Left lobe of liver (tissue), 2 donors: Measurements from ENCODE around the gene KCTD10. TPM values are rescaled to one million over a fixed set of nuclear protein-coding genes. Genes with fewer than 3 reads are reported as not detected.

Experiments
- ATAC-seq: fragments of 200-7000 bp; cut with Tn5 transposase; one replicate; pipeline ENCODE4 v1.9.1; 2020; ENCODE audit warnings: mild to moderate bottlenecking, moderate library complexity
- DNase-seq: peaks from one replicate; pipeline ENCODE4 v3.0.0-alpha.2; 2020; ENCODE audit warnings: low spot score
- total RNA-seq: library from RNA; stranded (reverse); gene quantifications from one replicate; pipeline ENCODE4 v1.2.1, GENCODE V29; 2021
- donor health status: DM: no; HTN: no; CAD: no; lungs with moderate emphysema.
- donor health status: DM: no; HTN: yes; CAD: no.

KCTD10 gene, protein sequence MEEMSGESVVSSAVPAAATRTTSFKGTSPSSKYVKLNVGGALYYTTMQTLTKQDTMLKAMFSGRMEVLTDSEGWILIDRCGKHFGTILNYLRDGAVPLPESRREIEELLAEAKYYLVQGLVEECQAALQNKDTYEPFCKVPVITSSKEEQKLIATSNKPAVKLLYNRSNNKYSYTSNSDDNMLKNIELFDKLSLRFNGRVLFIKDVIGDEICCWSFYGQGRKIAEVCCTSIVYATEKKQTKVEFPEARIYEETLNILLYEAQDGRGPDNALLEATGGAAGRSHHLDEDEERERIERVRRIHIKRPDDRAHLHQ
- 7.0 TPM for total RNA-seq

DNA sequence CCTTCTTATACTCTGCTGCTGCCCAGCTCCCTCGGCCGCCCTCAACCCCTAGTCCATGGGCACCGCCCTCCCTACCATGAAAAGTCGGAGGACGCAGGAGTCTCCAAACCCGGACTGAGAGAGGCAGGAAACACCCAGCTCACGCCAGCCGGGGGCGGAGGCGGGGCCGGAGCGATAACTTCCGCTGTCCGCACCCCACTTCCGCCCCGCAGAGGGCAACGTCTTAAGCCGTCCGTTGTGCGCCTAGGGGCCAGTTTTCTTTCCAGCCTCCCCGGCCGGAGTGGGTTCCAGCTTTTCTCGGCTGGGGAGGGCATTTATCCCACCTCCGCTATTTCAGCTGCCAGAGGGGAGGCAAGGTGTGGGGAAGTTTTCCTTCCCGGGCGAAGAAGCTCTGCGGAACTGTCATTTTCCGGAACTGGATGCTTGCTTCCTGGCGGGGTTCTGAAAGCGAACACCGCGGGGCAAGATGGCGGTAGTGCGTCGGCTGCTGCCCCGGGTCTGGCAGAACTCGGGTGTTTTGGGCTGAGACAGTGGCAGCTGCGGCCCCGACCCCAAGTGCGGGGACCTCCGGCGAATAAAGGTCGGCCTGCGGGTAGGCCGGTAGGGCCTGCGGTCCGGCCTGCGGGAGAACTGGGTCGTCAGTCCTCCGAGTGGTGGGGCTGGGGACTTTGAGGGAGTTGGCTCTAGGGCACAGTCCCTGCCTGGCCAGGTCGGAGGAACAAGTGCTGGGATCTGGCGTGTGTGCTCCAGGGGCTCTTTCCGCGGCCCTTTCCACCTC lies at the start of gene KCTD10, which contains the start of gene UBE3B:
Gene KCTD10 (minus strand): TSS at position 116 of the 778 bp plus-strand sequence. CDS start 38 bp downstream, at position 78.
Gene UBE3B (plus strand): TSS at position 450 of the 778 bp plus-strand sequence. CDS start 5,918 bp downstream, outside the sequence.
- DNase-seq (peak; percentile 88), ATAC-seq (peak; percentile 99)

DNA sequence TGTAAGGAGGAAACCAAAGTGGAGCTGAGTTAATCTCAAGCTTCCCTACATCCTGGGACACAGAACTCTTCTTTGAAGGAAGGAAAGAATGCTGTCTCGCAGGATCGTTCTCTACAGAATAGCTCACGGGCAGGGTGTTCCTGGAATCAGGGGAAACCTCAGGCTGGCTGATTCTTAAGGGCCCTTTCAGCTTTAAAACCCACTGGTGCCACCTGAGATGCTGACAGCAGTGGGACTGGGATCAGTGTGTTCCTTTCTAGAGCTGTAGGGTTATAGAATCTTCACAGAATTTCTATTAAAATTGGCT lies 48.1 kb upstream of the KCTD10 start:
- DNase-seq = no peak
- ATAC-seq = no peak

DNA sequence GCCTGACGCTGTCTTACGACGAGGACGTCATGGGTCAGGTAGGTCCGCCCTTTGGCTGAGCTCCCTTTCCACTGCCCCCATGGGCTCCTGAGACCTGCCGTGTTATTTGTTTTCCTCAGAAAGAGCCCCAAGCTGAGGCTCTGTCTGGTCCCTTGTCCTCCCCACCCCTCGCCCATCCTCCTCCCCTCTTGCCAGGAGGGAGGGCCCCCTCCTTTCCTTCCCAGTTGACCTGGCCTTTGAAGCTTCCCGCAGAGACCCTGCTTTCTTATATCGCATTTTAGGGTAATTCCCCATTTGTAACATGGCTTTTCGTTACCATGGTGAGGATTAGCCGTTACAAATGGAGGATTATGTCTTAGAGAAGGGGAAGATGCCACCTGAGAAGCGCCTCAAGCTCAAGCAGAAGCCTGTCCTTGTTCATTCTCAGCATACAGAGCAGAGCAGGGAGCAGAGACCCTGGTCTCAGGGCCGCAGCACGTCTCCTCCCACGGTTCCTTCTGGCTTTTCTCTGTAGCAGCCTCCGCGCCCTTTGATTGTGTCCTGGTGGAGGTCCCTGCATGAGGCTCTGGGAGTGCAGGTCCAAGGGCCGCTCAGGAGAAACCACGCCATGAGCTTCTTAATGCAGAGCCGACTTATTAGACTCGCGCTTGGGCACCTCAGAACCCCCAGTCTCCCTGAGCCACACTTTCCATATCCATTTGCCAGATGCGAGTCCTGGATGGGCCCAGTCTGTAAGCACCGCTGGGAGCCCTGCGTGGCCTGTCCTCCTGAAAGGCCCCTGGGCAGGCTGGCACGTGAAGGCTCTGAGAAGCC lies 47.6 kb upstream of the KCTD10 start:
- DNase-seq (no peak), ATAC-seq (no peak)

DNA sequence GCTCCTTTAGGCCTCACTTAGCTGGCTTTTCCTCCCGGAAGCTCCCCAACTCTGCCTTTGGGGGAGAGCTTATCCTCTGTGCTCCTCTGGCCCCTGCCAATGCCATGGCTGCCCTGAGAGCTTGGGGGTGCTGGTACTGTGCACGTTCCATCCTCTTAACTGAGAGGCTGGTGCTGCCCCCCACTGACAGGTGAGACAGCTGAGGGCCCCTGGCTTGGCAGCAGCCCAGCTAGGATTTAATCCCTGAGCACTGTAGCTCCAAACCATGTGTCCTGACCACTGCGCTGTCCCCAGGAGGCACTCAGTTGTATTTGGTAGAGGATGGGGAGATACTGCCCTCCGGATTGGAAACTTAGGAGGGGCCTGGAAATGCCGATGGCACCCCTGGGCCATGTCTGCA lies 46.4 kb upstream of the KCTD10 start:
- DNase-seq = no peak
- no peak for ATAC-seq

DNA sequence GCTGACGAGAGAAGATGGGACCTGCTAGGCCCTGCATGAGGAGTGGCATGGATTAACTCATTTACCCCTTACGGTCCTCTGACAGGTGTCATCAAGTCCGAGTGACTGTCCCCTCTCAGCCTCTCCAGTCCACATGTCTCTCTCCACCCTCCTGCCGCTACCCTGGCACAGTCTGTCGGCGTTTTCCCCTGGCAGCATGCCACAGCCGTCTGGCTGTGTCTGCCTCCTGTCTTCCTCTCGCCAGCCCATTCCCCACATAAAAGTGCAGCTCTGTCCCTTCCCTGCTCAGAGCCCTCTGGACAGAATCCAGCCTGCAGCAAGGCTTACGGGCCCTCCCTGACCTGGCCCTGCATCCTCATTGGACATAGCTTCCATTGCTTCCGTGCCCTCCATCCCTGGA lies 46.0 kb upstream of the KCTD10 start:
- ATAC-seq = no peak

DNA sequence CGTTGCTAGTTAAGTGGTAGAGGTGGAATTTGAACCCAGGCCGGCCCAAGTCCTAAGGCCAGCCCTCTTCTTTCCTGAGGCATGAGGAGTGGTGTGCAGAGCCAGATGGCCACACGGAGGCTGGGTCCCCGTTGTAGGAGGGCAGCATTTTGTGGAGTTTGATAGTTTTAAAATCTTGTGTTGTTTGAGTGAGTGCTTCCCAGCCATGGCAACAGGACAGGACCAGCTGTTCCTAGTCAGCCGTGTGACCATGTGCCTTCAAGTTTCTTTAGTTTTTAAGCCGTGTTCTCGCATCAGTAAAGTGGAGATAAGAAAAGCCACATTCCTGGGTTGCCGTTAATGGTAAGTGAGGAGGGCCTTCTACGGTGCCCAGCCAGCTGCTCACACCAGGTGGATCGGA lies 44.7 kb upstream of the KCTD10 start:
- ATAC-seq (no peak), DNase-seq (no peak)

More for the DNA sequence above, 46.0 kb upstream of the KCTD10 start:
- DNase-seq = no peak

DNA sequence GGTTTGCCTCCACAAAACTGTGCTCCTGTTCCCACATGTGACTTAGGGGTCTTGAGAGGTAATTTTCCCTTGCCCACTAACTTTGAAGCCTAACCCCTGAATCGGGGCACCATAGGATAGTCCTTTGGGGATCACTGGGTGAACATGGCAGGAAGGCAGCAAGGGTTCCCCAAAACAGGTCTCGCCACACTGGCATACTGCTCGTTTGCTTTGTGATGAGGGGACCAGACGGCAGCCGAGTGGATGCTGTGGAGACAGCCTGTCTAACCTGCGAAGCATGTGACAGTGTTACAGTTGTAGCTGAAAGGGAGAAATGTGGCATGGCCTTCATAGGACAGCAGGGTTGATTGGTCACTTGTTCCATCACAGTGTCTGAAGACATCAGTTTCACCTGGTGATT lies 42.7 kb upstream of the KCTD10 start:
- DNase-seq = no peak
- no peak for ATAC-seq

DNA sequence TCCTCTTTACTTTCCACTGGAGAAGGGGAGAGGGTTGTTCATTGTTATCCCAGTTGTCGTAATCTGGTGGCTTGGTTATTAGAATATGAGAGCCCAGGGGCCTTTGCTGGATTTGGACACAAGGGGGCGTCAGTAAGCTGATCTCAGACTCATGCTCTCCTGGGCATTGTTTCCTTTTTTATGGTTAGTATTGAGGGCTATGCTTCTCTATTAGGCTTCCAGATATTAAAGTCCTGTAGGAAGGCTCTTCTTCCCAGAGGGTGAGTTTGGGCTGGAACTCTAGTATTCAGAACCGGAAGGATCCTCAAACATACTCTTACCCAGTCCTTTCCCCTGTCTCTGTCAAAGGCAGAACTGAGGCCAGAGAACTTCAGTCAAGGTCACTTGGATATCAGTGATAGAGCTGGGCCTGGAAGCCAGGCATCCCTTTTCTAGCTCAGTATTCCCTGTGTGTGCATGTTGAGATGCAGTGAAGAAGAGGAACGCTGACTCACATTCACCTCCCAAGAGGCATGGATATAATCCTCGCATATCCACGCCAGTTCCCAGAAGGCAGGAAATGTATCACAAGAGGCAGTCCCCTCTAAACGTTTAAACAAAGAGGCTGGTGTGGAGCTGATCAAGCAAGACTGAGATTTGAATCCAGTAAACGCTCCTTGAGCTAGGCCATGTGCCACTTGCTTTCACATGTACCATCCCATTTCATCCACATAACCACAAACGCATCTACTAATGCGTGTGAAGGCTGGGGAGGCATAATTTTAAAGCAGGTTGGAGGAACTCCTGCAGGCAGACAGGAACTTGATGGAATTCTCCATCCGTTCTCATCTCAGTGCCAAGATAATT lies 41.9 kb upstream of the KCTD10 start:
- ATAC-seq = peak; percentile 93
- peak; percentile 59 for DNase-seq

DNA sequence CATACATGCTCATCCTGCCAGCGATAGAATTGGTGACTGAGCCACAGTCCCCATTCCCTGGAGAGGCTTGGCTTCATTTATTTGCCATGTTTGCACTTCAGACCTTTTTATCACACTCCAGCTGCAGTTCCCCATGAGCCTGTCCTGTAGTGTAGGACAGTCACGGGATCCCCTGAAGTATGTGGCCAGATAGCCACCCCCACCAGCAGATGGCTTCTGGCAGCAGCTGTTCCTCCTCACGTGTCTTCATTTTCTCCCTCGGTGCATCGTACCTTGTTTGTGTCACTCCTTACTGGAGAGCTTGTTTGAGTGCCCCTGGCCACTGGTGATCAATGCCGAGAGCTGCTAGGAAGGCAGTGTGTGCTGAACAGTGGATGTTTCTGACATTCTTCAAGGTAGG lies 40.5 kb upstream of the KCTD10 start:
- DNase-seq (no peak), ATAC-seq (no peak)

DNA sequence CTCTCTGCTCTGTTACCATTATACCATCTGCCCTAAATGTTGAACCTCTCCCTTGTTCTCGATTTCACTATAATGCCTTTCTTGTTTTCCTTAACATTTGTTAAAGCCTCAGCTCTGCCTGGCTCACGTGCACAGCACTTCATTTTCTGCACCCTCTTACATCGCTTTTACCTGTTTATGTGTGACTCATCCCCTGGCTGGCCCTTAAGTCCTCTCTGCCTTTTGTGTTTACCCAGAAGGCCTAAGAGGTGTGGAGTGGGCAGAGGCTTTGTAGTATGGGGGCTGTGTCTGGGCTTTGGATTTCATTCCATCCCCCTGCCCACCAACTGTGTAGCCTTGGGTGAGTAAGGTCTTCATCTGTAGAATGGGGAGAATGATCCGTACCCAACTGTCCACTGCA lies 36.9 kb upstream of the KCTD10 start:
- no peak for DNase-seq
- no peak for ATAC-seq

DNA sequence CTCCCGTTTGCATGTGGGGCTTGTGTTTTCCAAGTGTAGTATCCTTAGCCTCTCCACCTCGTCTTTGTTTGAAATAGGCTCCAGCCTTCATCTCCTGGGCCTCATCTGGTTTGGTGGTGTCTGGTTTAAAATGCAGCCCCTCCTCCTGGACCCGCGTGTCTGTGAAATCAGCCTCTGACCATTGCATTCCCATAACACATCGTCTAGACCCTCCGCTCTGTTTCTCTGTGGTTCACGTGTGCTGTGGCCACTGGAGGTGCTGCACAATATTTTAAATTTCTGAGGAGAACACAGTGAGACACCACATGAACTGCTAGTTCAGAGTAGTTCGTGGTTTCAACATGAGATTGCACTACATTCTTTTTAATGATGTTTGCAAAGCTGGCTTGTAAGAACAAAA lies 36.0 kb upstream of the KCTD10 start:
- ATAC-seq (no peak), DNase-seq (no peak)

DNA sequence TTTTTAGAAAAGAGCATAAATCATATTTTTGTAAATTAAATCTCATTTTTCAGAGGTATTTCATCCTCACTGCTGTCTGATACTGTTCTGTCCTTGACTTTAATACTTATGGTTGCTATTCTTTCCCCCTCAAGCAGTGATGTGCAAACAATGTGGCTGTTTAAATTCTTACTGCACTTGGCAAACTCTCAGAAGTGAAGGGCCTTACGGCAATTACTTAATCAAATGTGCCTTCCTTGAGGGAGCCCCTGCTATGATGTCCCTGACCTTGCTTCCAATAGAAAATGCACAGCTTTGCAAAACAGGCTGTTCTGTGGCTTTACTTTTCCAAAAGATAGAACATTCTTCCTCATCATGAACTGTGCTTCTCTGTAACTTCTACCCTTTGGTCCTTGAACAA lies 35.5 kb upstream of the KCTD10 start:
- DNase-seq (no peak), ATAC-seq (no peak)

DNA sequence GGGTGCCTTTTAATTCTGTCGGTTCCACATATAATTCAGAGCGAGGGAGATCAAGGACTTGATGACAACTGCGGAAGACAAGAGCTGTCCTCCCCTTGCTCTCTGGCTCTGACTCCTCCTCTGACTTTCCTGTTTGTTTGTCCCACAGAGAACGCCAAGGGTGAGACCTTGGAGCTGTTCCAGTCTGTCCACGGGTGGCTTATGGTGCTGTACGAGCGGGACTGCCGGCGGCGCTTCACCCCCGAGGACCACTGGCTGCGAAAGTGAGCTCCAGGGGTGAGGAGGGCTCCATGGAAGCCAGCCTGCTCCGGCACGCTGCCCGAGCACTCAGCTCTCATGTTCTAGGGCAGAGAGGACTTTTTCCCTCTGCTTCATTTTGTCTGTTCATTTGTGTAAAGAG lies 33.1 kb upstream of the KCTD10 start:
- peak; percentile 49 for ATAC-seq
- DNase-seq = no peak

DNA sequence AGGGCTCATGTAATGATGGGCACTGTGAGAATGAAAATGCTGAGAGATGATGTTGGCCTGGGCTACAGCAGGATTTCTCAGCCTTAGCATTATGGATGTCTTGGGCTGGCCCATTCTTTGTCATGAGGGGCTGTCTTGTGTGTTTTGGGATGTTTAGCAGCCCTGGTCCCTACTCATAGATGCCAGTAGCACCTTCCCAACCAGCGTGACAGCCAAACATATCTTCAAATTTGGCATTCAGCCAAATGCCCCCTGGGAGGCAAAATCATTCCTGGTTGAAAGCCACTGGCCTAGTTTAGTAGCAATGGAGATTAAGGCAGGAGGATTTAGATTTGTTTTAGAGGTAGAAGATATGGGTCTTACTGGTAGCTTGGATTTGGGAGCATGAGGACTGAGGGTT lies 27.0 kb upstream of the KCTD10 start:
- ATAC-seq (no peak), DNase-seq (no peak)

DNA sequence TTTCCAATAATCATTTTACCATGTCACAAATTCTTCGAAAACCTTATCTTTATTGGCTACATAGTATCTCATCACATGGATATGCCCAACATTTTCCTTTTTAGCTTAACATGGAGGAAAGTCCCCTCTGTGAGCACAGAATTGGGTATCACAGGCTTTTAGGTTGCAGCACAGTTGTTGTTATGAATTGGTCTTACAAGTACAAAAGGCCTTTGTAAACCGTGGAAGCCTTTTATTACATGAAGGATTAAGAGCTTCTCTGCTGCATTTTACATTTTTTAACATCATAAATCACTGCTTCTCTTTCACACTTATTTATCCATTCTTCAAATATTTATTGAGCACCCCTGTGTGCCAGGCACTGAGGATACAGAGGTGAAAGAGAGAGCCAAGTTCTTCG lies 26.5 kb upstream of the KCTD10 start:
- DNase-seq (no peak), ATAC-seq (no peak)

DNA sequence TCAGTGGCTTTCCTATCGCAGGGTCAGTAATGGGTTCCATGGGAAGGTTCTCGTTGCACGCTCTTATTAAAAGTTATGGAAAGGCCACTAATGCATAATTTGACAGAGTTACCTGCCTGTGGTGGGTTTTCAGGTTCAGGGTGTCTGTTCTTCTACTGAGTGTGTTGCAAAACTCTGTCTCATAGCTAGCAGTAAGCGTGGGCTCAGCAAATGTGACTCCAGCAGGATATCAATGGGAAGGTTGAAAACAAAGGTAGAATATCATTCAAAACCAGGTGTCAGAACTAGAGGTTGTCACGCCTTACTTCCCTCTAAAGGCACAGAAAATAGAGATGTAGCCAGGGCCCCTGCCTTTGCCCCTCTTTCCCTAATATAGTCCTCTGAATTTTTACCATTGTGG lies 25.2 kb upstream of the KCTD10 start:
- ATAC-seq (no peak), DNase-seq (no peak)

DNA sequence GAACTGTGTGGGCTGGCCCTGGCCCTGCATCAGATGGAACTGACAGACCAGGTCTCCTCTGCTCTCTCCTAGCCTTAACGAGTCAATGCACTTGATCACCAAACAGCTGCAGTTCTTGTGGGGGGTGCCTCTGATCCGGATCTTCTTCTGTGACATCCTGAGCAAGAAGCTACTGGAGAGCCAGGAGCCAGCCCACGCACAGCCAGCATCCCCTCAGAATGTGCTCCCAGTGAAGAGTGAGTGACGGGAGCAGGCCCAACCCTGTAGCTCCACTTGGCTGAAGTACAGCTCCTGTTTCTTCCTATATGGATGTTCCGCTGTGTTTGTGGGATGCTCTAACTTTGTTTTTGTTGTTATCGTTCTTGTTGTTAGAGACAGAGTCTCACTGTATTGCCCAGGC lies 24.2 kb upstream of the KCTD10 start:
- DNase-seq = no peak
- no peak for ATAC-seq

DNA sequence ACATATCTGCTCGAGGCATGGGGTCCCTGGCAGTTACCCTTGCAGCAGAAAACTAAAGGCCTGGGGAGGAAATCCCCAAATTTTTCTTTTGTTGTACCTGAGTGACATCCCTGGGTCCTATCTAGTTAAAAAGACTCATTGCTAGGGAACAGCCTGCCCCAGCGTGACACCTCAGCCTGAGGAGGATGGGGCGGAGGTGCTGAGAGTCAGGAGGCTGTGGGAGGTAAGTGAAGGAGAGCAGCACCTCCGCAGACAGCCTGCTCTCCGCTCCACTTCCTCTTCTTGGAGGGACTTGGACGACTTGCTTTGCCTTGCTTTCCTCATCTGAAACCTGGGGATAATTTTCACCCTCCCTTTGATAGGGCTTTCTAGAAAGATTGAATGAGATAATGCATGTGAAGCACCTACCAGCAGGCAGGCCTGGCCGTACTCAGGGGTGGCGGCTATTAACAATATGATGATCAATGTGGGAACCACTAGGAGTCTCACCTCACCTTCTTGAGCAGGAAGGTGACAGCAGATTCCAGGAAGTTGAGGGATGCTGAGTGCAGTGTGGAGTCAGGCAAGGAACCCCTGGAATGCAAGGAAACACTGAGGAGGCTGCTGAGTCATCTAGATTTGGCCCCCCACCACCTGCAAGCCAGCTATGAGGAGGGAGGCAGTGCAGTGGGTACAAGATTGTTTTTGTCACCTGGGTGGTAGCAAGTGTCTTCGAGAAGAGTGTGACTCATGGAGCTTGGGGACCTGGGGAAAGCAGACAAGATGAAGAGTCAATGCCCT lies 23.5 kb upstream of the KCTD10 start:
- DNase-seq (no peak), ATAC-seq (no peak)

DNA sequence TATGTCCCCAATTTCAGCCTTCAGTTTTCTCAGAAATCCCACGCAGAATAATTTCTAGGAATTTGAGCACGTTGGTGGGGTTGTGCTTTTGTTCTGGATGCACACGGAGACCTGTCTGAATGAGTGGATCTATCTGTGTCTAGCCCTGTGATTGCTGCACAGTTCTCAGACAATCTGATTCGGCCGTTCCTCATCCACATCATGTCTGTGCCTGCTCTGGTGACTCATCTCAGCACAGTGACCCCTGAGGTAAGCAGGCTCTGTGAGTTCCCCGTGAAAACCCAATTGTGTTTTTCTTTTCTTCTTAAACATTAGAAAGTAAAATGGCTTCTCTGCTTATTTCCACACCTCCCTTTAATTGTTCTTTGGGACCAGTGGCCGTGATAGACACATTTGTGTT lies 20.6 kb upstream of the KCTD10 start:
- ATAC-seq (no peak), DNase-seq (no peak)

DNA sequence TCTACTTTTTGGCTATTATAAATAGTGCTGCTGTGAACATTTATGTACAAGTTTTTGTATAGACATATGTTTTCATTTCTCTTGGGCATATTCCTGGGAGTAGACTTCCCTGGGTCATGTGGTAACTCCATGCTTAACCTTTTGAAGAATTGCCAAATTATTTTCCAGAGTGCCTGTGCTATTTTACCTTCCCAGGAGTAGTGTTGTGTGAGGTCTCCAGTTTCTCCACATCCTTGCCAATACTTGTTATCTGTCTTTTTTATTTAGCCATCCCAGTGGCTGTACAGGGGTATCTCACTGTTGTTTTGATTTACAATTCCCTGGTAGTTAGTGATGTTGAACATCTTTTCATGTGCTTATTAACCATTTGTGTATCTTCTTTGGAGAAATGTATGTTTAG lies 19.2 kb upstream of the KCTD10 start:
- ATAC-seq (no peak), DNase-seq (no peak)
